Psoas muscle (tissue), 8 donors: Measurements from ENCODE around the gene ACE. TPM values are rescaled to one million over a fixed set of nuclear protein-coding genes. Genes with fewer than 3 reads are reported as not detected.

Source experiments
- ATAC-seq, 4 donors: fragments of 200-7000 bp; cut with Tn5 transposase; one replicate each; pipeline ENCODE4 v1.9.1; 2020; ENCODE audit warnings: moderate library complexity in 3 of 4, mild to moderate bottlenecking in 2 of 4
- DNase-seq, 2 donors: peaks; one replicate each; pipeline ENCODE4 v3.0.0-alpha.2; 2020
- H3K27ac ChIP-seq: fragments of 200-600 bp; one replicate; pipeline ENCODE4 v1.8.0; 2022
- H3K27me3 ChIP-seq, 3 donors: fragments of 200-600 bp in 1 of 3; one replicate each; pipeline versions ENCODE4 v1.6.1 to v1.8.0; 2013 to 2022; ENCODE audit warnings: low read length in 2 of 3, mild to moderate bottlenecking in 2 of 3, moderate library complexity in 1 of 3; ENCODE audit not compliant: insufficient read depth in 3 of 3
- H3K36me3 ChIP-seq, 2 donors: fragments of 200-600 bp in 1 of 2; one replicate each; pipeline versions ENCODE4 v1.6.1 to v1.8.0; 2013 to 2022; ENCODE audit warnings: low read depth in 1 of 2, mild to moderate bottlenecking in 1 of 2, moderate library complexity in 1 of 2; ENCODE audit not compliant: insufficient read depth in 1 of 2
- H3K4me1 ChIP-seq: fragments of 200-600 bp; one replicate; pipeline ENCODE4 v1.8.0; 2022
- H3K4me3 ChIP-seq: fragments of 200-600 bp; one replicate; pipeline ENCODE4 v1.8.0; 2022; ENCODE audit warnings: mild to moderate bottlenecking
- H3K9me3 ChIP-seq: fragments of 200-600 bp; one replicate; pipeline ENCODE4 v1.8.0; 2022
- WGBS, 3 donors: extraction: QIAGEN DNeasy Blood & Tissue Kit; methylation state at CpG; one replicate each; pipeline versions ENCODE4 v1.1.6 to v1.1.7; 2013; 5-methylcytosine and 5-hydroxymethylcytosine counted together
- intact Hi-C, 2 donors: fragments of 100-400 bp; cut with DNase I; formaldehyde crosslinking; loops; one replicate each; pipeline versions ENCODE4 v1.11.0 to v1.14.2; 2022
- polyA plus RNA-seq, 3 donors: library from polyadenylated mRNA; stranded (reverse); fragments of 200-250 nt; gene quantifications; one replicate each; pipeline ENCODE4 v1.2.3, GENCODE V29; 2013
- total RNA-seq, 4 donors: library from RNA; stranded (reverse); fragmentation: NEBNext Ultra II Directional in 2 of 4; extraction: Animal tissue kit (Norgen Biotek cat#: 25700) in 2 of 4; gene quantifications; one replicate each; pipeline versions ENCODE4 v1.2.1 to v1.2.4, GENCODE V29; 2021 to 2023
- TF ChIP-seq, protein P1 (sequence below): fragments of 200-600 bp; IDR thresholded peaks from one replicate; pipeline ENCODE4 v1.8.0; 2022; ENCODE audit warnings: antibody characterized with exemption
- donor health status: healthy with polysubstance abuse.
- donor health status: DM: no; HTN: no; CAD: no; lungs with moderate emphysema.
- donor health status: Bipolar disorder and iron deficiency.
- donor health status: healthy.
- donor health status: DM: yes; HTN: yes; CAD: no.
- donor health status: DM: no; HTN: no; CAD: no.
- donor health status: DM: no; HTN: no; CAD: no.
- donor health status: DM: yes; HTN: yes; CAD: no.

The ACE gene
- total and polyA plus RNA-seq, 7 donors: 0.82 to 12.5 (median 2.0) TPM

DNA sequence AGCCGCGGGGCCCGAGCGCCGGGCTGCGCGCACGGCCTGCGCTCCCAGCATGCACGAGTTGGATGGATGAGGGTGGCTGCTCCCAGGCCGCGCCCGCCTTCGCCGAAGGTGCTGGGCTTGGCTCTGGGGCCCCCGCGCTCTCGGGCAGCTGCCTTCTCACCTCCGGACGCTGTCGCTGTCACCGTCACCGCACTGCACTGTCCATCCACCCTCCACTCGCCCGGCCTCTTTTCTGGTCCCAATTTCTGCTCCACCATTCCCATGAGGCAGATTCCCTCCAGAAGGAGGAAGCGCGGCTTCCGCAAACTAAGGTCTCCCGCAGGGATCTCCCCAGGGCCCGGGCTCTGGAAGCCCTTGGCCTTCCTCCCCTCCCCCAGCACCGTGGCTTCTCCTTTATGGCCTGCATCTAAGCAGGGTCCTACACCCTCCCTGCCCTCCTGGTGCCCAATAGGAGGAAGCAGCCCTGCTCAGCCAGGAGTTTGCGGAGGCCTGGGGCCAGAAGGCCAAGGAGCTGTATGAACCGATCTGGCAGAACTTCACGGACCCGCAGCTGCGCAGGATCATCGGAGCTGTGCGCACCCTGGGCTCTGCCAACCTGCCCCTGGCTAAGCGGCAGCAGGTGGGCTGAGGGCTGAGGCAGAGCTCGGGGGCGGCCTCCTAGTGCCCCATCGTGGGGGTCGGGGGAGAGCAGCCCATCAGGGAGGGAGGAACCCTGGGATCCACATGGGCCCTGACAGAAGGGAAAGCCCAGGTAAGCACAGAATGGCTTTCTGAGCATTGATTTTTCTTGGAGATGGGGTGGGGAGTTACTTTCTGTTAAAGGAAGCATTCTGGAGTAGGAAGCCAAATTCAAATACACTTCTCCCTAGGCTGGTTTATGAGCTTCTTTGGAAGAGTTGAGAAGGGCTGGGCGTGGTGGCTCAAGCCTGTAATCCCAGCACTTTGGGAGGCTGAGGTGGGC is 899 bp downstream of the ACE start:
- Histone ChIP-seq H3K9me3 (no peaks in the 10 kb centered on the region), H3K36me3 (no peaks in the 10 kb centered on the region), H3K27me3 (peaks cover 0 to 43% (median 15%) of the 10 kb centered on the region in 3 donors), H3K27ac (no peak overlapping the region), H3K4me3 (peak overlapping the region; percentile 63), H3K4me1 (peaks cover 11% of the 10 kb centered on the region)
- ATAC-seq: no peak
- intact Hi-C loops: loop anchor here in 1 of 2 donors (5.0 kb wide), 1 partner anchor 50 kb away; no protein-coding TSS in a partner anchor
- TF ChIP-seq, protein P1, sequence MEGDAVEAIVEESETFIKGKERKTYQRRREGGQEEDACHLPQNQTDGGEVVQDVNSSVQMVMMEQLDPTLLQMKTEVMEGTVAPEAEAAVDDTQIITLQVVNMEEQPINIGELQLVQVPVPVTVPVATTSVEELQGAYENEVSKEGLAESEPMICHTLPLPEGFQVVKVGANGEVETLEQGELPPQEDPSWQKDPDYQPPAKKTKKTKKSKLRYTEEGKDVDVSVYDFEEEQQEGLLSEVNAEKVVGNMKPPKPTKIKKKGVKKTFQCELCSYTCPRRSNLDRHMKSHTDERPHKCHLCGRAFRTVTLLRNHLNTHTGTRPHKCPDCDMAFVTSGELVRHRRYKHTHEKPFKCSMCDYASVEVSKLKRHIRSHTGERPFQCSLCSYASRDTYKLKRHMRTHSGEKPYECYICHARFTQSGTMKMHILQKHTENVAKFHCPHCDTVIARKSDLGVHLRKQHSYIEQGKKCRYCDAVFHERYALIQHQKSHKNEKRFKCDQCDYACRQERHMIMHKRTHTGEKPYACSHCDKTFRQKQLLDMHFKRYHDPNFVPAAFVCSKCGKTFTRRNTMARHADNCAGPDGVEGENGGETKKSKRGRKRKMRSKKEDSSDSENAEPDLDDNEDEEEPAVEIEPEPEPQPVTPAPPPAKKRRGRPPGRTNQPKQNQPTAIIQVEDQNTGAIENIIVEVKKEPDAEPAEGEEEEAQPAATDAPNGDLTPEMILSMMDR: no peak
- no peak for DNase-seq
- WGBS, 3 donors: 6 to 7% (median 6%) methylated on average over 36 to 44 of the region's 44 CpGs

DNA sequence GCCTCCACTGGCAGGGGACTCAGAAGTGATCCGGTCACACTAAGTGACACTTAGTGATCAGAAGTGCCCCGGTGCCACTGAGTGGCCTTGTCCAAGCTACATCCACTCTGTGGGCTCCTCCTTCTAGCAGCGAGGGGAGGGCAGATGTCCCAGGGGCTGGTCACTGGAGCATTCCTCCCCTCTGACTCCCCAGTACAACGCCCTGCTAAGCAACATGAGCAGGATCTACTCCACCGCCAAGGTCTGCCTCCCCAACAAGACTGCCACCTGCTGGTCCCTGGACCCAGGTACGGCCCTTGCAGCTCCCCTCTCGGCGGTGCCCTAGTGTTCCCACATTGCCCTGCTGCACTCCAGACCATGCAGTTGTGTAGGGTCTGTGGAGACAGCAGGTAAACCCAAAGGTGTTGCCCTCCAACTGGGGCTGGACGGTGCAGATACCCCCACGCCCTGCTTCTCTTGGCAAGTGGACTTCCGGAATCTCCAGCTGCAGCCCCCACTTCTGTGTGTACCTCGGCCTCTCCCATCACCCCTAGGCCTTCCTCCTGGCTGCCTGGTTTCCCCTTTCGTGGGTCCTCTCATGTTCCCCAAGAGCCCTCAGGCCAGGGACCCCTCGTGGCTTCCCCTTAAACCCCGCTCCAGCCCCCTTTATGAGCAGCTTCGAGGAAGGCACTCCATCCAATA is 2.1 kb downstream of the ACE start:
- intact Hi-C loops: loop anchor here (1.0 to 5.0 kb wide), 2 partner anchors 52 to 54 kb away; no protein-coding TSS in a partner anchor
- peak; percentile 74 to 88 (median 82) for ATAC-seq
- Histone ChIP-seq H3K27me3 (peaks cover 0 to 43% (median 15%) of the 10 kb centered on the region in 3 donors), H3K9me3 (no peaks in the 10 kb centered on the region), H3K36me3 (no peaks in the 10 kb centered on the region), H3K27ac (no peak overlapping the region), H3K4me3 (peak overlapping the region; percentile 63), H3K4me1 (peaks cover 11% of the 10 kb centered on the region)
- TF ChIP-seq, protein P1: peak; percentile 60
- WGBS, 3 donors: 50 to 54% (median 52%) methylated on average over 16 of the region's 16 CpGs
- DNase-seq: peak; percentile 76 to 86

DNA sequence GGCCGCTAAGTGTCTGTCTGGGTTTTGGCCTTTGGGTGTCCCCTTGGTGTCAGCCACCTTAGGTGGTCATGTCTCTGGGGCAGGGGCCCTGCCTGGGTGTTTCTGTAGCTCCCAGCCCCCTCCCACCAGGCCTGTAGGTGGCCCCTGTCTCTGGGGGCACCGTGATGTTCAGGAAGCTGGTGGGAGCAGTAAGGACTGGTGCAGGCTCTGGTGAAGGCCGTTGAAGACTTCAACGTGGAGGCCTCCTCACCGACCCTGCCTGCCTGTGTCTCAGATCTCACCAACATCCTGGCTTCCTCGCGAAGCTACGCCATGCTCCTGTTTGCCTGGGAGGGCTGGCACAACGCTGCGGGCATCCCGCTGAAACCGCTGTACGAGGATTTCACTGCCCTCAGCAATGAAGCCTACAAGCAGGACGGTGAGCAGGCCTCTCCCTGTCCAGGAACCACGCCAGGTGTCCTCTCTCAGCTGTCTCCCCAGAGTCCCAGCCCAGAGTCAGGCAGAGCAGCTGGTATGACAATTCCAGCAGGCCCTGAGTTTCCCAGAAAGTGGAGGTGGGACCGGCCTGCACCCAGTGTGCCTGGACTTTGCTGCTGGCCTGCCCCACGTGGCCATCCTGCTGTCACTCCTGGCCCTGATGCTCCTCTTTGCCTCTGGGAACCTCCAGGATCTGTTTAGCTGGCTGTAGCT is 2.8 kb downstream of the ACE start:
- TF ChIP-seq, protein P1: no peak
- intact Hi-C loops: loop anchor here (1.0 to 5.0 kb wide), 2 partner anchors 52 to 54 kb away; no protein-coding TSS in a partner anchor
- Histone ChIP-seq H3K27ac (no peak overlapping the region), H3K36me3 (no peaks in the 10 kb centered on the region), H3K9me3 (no peaks in the 10 kb centered on the region), H3K4me1 (peaks cover 11% of the 10 kb centered on the region), H3K27me3 (peaks cover 0 to 43% (median 15%) of the 10 kb centered on the region in 3 donors), H3K4me3 (no peak overlapping the region)
- 68 to 74% (median 71%) methylated on average over 16 to 17 of the region's 17 CpGs for WGBS, 3 donors
- ATAC-seq: no peak
- no peak for DNase-seq

DNA sequence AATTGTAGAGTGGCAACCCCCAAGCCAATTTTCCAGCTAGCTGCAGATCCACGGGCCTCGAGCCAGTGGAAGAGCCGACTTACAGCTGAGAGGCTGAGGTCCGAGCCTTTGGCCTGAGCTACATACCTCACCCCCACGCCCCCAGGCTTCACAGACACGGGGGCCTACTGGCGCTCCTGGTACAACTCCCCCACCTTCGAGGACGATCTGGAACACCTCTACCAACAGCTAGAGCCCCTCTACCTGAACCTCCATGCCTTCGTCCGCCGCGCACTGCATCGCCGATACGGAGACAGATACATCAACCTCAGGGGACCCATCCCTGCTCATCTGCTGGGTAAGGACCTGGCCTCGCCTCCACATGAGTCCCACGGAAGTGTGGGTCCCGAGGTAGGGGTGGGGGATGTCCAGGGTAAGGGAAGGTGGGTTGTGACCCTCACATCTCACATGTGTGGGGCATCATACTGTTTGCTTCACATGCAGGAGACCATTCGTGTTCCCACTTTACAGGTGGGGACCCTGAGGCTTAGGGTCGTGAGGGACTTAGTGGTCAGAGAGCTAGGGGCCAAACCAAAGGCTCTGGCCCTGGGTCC is 3.4 kb downstream of the ACE start:
- no peak overlapping the region for H3K4me3 ChIP-seq
- peaks cover 11% of the 10 kb centered on the region for H3K4me1 ChIP-seq
- DNase-seq (no peak), ATAC-seq (no peak)
- WGBS, 3 donors: 73 to 77% (median 76%) methylated on average over 21 of the region's 21 CpGs
- H3K9me3 ChIP-seq: no peaks in the 10 kb centered on the region
- intact Hi-C loops: no loop called here
- peaks cover 0 to 39% (median 15%) of the 10 kb centered on the region in 3 donors for H3K27me3 ChIP-seq
- TF ChIP-seq, protein P1: no peak
- no peak overlapping the region for H3K27ac ChIP-seq
- no peaks in the 10 kb centered on the region for H3K36me3 ChIP-seq
